Measurements from ENCODE around the gene ZNF22. TPM values are rescaled to one million over a fixed set of nuclear protein-coding genes. Genes with fewer than 3 reads are reported as not detected.

Gene ZNF22
- total and polyA plus RNA-seq, 7 donors, result 12.9 to 29.9 (median 18.3) TPM

GRCh38 chr10:44983895-44984278 lies 16.8 kb upstream of the ZNF22 start:
- Histone ChIP-seq H3K27ac (peak overlapping the region; percentile 51 to 92 (median 71)), H3K9me3 (no peaks in the 10 kb centered on the region), H3K4me3 (no peak overlapping the region), H3K36me3 (peaks cover 0 to 39% (median 10%) of the 10 kb centered on the region in 4 donors), H3K27me3 (no peaks in the 10 kb centered on the region), H3K4me1 (peaks cover 0 to 63% (median 42%) of the 10 kb centered on the region in 4 donors)
- intact Hi-C loops (cut with DNase I), result no loop called here
- 90 to 96% methylated on average over 10 of the region's 10 CpGs for WGBS, 2 donors
- TF ChIP-seq POLR2A (IDR thresholded peaks at IDR 0.05), result no peak
- TF ChIP-seq CTCF (IDR thresholded peaks at IDR 0.05), result no peak
- no peak for TF ChIP-seq POLR2AphosphoS5 (IDR thresholded peaks at IDR 0.05)
- TF ChIP-seq EP300 (IDR thresholded peaks at IDR 0.05), result no peak
- peak; percentile 57 for DNase-seq

GRCh38 chr10:44984671-44985101 lies 16.0 kb upstream of the ZNF22 start:
- no peaks in the 10 kb centered on the region for H3K27me3 ChIP-seq
- H3K9me3 ChIP-seq, result no peaks in the 10 kb centered on the region
- DNase-seq, result peak; percentile 52
- H3K27ac ChIP-seq, result peak overlapping the region; percentile 14 to 91 (median 51)
- H3K4me3 ChIP-seq, result no peak overlapping the region
- intact Hi-C loops (cut with DNase I), result no loop called here
- 96% methylated on average over 15 of the region's 15 CpGs for WGBS, 2 donors
- TF ChIP-seq EP300 (IDR thresholded peaks at IDR 0.05) (no peak), CTCF (IDR thresholded peaks at IDR 0.05) (no peak), POLR2A (IDR thresholded peaks at IDR 0.05) (no peak), POLR2AphosphoS5 (IDR thresholded peaks at IDR 0.05) (no peak)
- peaks cover 0 to 47% (median 10%) of the 10 kb centered on the region in 4 donors for H3K36me3 ChIP-seq
- H3K4me1 ChIP-seq, result peaks cover 0 to 55% (median 34%) of the 10 kb centered on the region in 4 donors

GRCh38 chr10:44985175-44985681 lies 15.5 kb upstream of the ZNF22 start:
- H3K27ac ChIP-seq, result peak overlapping the region; percentile 14 to 91 (median 55)
- H3K4me3 ChIP-seq, result no peak overlapping the region
- no peaks in the 10 kb centered on the region for H3K27me3 ChIP-seq
- TF ChIP-seq POLR2A (IDR thresholded peaks at IDR 0.05), result no peak
- peak in 1 of 4 donors; percentile 31 for TF ChIP-seq POLR2AphosphoS5 (IDR thresholded peaks at IDR 0.05)
- no peak for TF ChIP-seq CTCF (IDR thresholded peaks at IDR 0.05)
- TF ChIP-seq EP300 (IDR thresholded peaks at IDR 0.05), result peak in 1 of 4 donors; percentile 49
- H3K9me3 ChIP-seq, result no peaks in the 10 kb centered on the region
- intact Hi-C loops (cut with DNase I), result no loop called here
- WGBS, 2 donors, result 80 to 84% methylated on average over 9 of the region's 9 CpGs
- H3K4me1 ChIP-seq, result peaks cover 0 to 51% (median 28%) of the 10 kb centered on the region in 4 donors
- H3K36me3 ChIP-seq, result peaks cover 0 to 48% (median 10%) of the 10 kb centered on the region in 4 donors
- peak; percentile 59 for DNase-seq

- peak overlapping the region in 3 of 4 donors; percentile 33 to 91 (median 59) for H3K27ac ChIP-seq
- H3K9me3 ChIP-seq, result no peaks in the 10 kb centered on the region
- no peaks in the 10 kb centered on the region for H3K27me3 ChIP-seq
- WGBS, 2 donors, result 92 to 98% methylated on average over 3 of the region's 3 CpGs
- peak; percentile 19 for DNase-seq
- H3K36me3 ChIP-seq, result peaks cover 0 to 56% (median 12%) of the 10 kb centered on the region in 4 donors
- intact Hi-C loops (cut with DNase I), result no loop called here
- no peak for TF ChIP-seq POLR2A (IDR thresholded peaks at IDR 0.05)
- TF ChIP-seq EP300 (IDR thresholded peaks at IDR 0.05), result no peak
- no peak for TF ChIP-seq POLR2AphosphoS5 (IDR thresholded peaks at IDR 0.05)
- no peak for TF ChIP-seq CTCF (IDR thresholded peaks at IDR 0.05)
- peaks cover 0 to 51% (median 19%) of the 10 kb centered on the region in 4 donors for H3K4me1 ChIP-seq
- no peak overlapping the region for H3K4me3 ChIP-seq
Observed at GRCh38 chr10:44986179-44986578, 14.5 kb upstream of the ZNF22 start.
